GM12875 (cell line): Measurements from ENCODE around the gene S1PR3.

Experiments used
- H3K4me3 ChIP-seq: one replicate; pipeline ENCODE4 v1.5.1; 2011; ENCODE audit warnings: low read depth, low read length, control low read depth
- TF ChIP-seq, protein P1 (sequence below): IDR thresholded peaks from 2 replicates; pipeline ENCODE4 v1.5.1; 2011; ENCODE audit warnings: low read depth, mild to moderate bottlenecking, control low read depth, inconsistent platforms, low read length, moderate library complexity, borderline replicate concordance; ENCODE audit not compliant: insufficient read depth

The S1PR3 gene

GRCh38 chr9:89015336-89015735 lies 24.1 kb downstream of the S1PR3 start:
- no peak overlapping the region for H3K4me3 ChIP-seq
- TF ChIP-seq, protein P1, sequence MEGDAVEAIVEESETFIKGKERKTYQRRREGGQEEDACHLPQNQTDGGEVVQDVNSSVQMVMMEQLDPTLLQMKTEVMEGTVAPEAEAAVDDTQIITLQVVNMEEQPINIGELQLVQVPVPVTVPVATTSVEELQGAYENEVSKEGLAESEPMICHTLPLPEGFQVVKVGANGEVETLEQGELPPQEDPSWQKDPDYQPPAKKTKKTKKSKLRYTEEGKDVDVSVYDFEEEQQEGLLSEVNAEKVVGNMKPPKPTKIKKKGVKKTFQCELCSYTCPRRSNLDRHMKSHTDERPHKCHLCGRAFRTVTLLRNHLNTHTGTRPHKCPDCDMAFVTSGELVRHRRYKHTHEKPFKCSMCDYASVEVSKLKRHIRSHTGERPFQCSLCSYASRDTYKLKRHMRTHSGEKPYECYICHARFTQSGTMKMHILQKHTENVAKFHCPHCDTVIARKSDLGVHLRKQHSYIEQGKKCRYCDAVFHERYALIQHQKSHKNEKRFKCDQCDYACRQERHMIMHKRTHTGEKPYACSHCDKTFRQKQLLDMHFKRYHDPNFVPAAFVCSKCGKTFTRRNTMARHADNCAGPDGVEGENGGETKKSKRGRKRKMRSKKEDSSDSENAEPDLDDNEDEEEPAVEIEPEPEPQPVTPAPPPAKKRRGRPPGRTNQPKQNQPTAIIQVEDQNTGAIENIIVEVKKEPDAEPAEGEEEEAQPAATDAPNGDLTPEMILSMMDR, result no peak

DNA sequence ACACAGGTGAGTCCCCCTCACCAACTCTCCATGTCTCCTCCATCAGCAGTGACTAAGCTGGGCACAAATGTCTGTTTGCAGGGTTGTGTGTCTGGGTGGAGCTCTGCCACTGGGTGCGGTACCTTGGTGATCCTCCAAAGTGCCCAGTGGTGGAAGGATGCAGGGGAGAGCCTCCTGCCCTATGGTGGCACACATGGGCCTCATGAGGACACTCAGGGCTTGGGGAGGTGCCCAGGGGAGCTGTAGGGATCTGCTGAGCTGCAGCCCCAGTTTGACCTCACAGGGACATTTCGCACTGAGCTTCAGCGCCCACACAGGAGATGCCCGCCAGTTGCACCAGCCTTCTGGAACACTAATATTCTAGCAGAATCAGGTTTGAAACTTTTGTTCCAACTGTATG lies 29.5 kb downstream of the S1PR3 start:
- H3K4me3 ChIP-seq, result no peak overlapping the region
- TF ChIP-seq, protein P1, result no peak

- TF ChIP-seq, protein P1, result no peak
- H3K4me3 ChIP-seq, result no peak overlapping the region
Measured at GRCh38 chr9:89021154-89021803, 30.0 kb downstream of the S1PR3 start.

DNA sequence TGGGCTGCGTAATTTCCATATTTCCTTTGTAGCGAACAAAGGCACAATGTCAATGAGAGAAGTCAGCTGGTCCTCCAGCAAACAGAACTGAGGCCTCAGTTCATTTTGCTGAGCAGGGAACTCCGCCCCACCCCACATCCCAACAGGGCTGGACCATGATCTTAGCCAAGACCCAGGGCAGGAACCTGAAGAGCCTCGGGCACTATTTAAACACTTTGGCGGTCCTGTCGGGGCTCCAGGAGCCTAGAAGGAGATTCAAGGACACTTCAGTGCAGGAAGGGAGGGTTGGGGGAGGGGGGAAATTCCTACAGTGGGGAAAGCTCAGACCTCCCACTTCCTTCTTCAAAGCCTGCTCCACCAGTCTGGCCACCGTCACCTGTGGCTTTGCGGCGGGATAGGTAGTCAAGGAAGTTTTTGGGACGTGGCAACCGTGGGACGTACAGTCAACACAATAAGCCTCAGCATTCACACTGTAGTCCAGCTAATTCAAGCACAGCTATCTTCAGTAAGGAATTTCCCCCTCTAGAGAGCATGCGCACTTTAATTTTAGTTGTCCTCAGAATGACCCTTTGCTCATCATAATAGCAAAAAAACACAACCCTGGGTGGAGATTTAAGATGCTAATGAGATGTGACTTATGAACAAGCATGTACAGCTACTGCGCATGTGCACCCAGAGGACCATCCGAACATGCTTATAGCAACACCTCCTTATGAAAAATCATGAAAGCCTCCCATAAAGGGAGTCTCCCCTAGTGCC lies 30.9 kb downstream of the S1PR3 start:
- TF ChIP-seq, protein P1, result no peak
- H3K4me3 ChIP-seq, result no peak overlapping the region

- TF ChIP-seq, protein P1, result no peak
- H3K4me3 ChIP-seq, result no peak overlapping the region
Measured at GRCh38 chr9:89022902-89023301, 31.6 kb downstream of the S1PR3 start.

- TF ChIP-seq, protein P1, result no peak
- H3K4me3 ChIP-seq, result no peak overlapping the region
Measured at GRCh38 chr9:89023740-89024139, 32.5 kb downstream of the S1PR3 start.

DNA sequence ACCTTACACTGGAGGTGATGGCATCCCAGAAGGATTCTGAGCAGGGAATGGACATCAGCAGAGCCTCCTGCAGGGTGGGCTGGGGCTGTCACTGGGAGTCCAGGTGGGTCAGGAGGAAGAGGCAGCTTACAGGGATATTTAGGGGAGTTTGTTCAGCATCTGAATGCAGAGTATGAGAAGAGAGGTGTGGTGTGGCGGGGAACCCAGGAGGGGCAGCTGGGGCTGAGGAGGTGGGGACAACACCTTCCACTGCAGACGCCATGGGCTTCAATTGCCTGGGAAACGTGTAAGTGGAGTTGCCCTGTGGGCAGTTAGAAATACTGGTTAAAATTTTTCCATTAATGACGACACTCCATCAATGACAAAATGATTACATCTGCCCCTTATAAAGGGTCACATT lies 33.5 kb downstream of the S1PR3 start:
- H3K4me3 ChIP-seq, result no peak overlapping the region
- TF ChIP-seq, protein P1, result no peak
